ENCODE measurements around the gene FN1.
"Not testable (repeated sequence)": the region's sequence is repeated elsewhere in the genome, so short reads cannot be mapped to it uniquely, and the experiment has no call there.

The FN1 gene

GRCh38 chr2:215422676-215423075 lies 13.2 kb downstream of the FN1 start:
- no peak for DNase-seq (ENCODE audit: low read depth)

- no peak for DNase-seq (ENCODE audit: low read depth)
These were observed 13.9 kb downstream of the FN1 start for GRCh38 chr2:215421859-215422461.

GRCh38 chr2:215420471-215420935 lies 15.4 kb downstream of the FN1 start:
- no peak for DNase-seq (ENCODE audit: low read depth)

GRCh38 chr2:215419769-215420470 lies 15.9 kb downstream of the FN1 start:
- no peak for DNase-seq (ENCODE audit: low read depth)

- DNase-seq (ENCODE audit: low read depth), result no peak
These were observed 16.8 kb downstream of the FN1 start for GRCh38 chr2:215419113-215419512.

- no peak for DNase-seq (ENCODE audit: low read depth)
These were observed 17.6 kb downstream of the FN1 start for GRCh38 chr2:215418064-215418963.

GRCh38 chr2:215417400-215417951 lies 18.4 kb downstream of the FN1 start:
- no peak for DNase-seq (ENCODE audit: low read depth)

GRCh38 chr2:215416656-215417055 lies 19.2 kb downstream of the FN1 start:
- DNase-seq (ENCODE audit: low read depth), result no peak

GRCh38 chr2:215415820-215416577 lies 19.9 kb downstream of the FN1 start:
- no peak for DNase-seq (ENCODE audit: low read depth)

- no peak for DNase-seq (ENCODE audit: low read depth)
These were observed 20.6 kb downstream of the FN1 start for GRCh38 chr2:215415218-215415617.

GRCh38 chr2:215414674-215415073 lies 21.2 kb downstream of the FN1 start:
- no peak for DNase-seq (ENCODE audit: low read depth)

GRCh38 chr2:215413974-215414373 lies 21.9 kb downstream of the FN1 start:
- DNase-seq (ENCODE audit: low read depth), result no peak

GRCh38 chr2:215413484-215413777 lies 22.4 kb downstream of the FN1 start:
- no peak for DNase-seq (ENCODE audit: low read depth)

- DNase-seq (ENCODE audit: low read depth), result no peak
These were observed 23.7 kb downstream of the FN1 start for GRCh38 chr2:215411941-215412743.

GRCh38 chr2:215410932-215411285 lies 25.0 kb downstream of the FN1 start:
- DNase-seq (ENCODE audit: low read depth), result no peak

GRCh38 chr2:215410181-215410931 lies 25.5 kb downstream of the FN1 start:
- DNase-seq (ENCODE audit: low read depth), result not testable (repeated sequence)

- DNase-seq (ENCODE audit: low read depth), result no peak
These were observed 26.3 kb downstream of the FN1 start for GRCh38 chr2:215409331-215410127.

- DNase-seq (ENCODE audit: low read depth), result not testable (repeated sequence)
These were observed 27.4 kb downstream of the FN1 start for GRCh38 chr2:215408441-215408840.

- no peak for DNase-seq (ENCODE audit: low read depth)
These were observed 28.1 kb downstream of the FN1 start for GRCh38 chr2:215407590-215408264.

All from stimulated activated CD8-positive, alpha-beta memory T cell treated with anti-CD3 and anti-CD28 coated beads, Interleukin-15, amount 100 ng/mL, for 24 hours (primary cell).